GM12892 (cell line): ENCODE data around the gene HBQ1.
"Not testable (repeated sequence)": the region's sequence is repeated elsewhere in the genome, so short reads cannot be mapped to it uniquely, and the experiment has no call there.

Experiments
- POLR2A ChIP-seq: IDR thresholded peaks from 2 replicates; pipeline ENCODE4 v1.6.1; 2011; ENCODE audit warnings: low read depth, low read length, control low read depth
- POLR2AphosphoS5 ChIP-seq: IDR thresholded peaks from 2 replicates; pipeline ENCODE4 v1.6.1; 2011; ENCODE audit warnings: low read depth, low read length, control low read depth
- TAF1 ChIP-seq: IDR thresholded peaks from 2 replicates; pipeline ENCODE4 v1.6.1; 2011; ENCODE audit warnings: low read depth, mild to moderate bottlenecking, control low read depth, low read length, borderline replicate concordance

- not testable (repeated sequence) for TF ChIP-seq POLR2AphosphoS5, POLR2A, TAF1
Observed at GRCh38 chr16:160242-160641, 20.0 kb upstream of the HBQ1 start.
